GM21381 (cell line): ENCODE results near the gene SEMA3C.

ENCODE experiments used
- ATAC-seq: cut with Tn5 transposase; IDR thresholded peaks from one replicate; pipeline ENCODE4 v1.9.1; 2021; ENCODE audit warnings: mild to moderate bottlenecking, moderate library complexity; ENCODE audit not compliant: unreplicated experiment

Gene SEMA3C

DNA sequence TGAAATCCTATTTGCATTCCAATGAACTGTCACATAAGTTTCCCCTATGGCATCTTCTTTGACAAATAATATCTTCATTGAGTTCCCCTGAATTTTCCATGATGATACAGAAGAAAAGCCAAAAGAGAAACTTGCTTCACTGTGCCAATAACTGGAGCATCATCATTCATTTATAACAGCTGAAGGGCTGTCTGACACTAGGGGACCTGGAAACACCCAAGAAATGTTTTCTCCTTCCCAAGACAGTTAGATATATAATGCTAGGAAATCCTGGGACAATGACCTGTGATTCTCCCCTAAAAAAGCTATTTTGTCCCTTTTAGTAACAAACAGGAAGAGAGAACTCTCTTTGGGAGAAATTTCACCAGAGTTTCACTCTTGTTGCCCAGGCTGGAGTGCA is 133.6 kb downstream of the SEMA3C start:
- ATAC-seq, result no peak

GRCh38 chr7:80783678-80784327 is 135.0 kb downstream of the SEMA3C start:
- ATAC-seq, result no peak

GRCh38 chr7:80783186-80783677 is 135.6 kb downstream of the SEMA3C start:
- no peak for ATAC-seq

GRCh38 chr7:80781561-80781979 is 137.3 kb downstream of the SEMA3C start:
- ATAC-seq, result no peak

DNA sequence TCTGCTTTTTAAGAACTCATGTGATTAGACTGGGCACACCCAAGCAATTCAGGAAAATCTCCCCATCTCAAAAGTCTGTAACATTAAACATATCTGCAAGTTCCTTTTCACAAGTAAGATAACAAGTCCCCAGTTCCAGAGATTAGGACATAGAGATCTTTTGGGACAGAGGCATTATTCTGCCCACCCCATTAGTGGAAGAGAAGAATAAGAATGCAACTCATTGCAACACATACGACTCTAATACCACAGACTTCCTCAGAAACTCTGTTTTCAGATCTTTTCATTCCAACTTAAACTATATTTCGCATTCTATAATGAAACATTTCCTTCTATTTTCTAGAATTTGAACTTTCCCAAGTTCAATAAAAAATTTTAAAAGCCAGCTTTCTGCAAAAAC is 137.7 kb downstream of the SEMA3C start:
- ATAC-seq, result no peak

- no peak for ATAC-seq
These were observed 139.4 kb downstream of the SEMA3C start for GRCh38 chr7:80779456-80779855.

DNA sequence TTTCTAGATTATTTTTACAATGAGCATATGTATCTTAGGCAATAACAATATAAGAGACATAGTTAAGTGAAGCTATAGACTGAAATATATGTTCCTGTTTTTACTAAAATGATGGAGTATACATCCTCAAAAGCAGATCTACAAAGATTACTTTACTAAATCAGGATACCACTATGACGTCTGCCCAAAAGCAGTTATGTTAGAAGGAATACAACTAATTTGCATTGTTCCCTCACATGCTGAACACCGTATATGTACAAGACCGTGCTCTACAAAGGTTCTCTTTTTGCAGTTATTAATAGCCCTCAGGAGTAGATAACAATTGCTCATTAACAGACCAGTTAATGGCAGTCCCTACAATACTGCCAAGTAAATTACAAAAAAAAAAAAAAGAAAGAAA is 143.0 kb downstream of the SEMA3C start:
- ATAC-seq, result no peak

DNA sequence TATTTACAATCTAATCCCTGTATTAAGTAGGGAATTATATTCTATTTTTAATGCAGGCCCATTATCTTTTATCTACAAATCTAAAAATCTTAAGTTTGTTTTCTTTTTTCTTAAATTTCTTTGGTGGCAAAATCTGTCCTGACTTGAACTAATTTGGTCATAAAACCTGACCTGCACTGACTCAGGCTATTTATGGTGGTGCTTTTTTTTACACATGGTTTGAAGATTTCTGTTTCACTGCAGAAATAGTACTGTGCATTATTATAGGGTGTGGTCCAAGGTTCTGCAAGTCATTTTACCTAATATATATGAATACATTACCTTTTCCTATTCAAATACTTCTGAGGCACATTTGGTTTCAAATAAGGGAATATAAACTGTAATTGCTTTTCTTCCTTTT is 143.4 kb downstream of the SEMA3C start:
- ATAC-seq, result no peak

GRCh38 chr7:80774843-80775242 is 144.0 kb downstream of the SEMA3C start:
- no peak for ATAC-seq

DNA sequence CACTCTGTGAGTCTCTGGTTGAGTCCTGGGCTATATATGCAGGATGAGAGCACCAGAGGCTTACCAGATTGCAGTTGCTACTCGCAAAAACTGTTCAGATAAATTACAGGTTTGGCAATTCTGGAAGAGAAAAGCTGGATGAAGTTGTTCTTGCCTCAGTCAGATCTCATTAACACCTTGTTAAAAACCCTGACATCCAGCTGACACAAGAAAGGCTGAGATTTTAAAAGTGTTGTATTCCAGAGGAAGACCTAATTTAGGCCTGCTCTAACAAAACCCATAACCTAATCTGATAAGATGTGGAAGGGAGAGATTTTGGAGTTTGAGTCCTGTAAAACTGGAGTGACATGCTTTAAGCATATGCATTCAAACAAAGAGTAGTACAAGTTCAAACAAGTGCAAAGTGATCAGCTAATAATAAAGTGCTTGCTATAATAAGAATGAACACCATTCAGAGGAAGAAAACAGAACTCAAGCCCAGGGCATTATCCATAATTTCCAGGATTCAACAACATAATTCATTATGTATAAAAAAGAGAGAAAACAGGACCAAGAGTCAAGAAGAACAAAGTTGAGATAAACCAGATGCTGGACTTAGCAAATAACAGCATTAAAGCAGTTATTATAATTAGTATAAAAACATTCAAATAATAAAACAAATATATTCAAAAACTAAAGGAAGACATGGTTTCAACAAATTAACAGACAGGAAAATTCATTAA is 144.9 kb downstream of the SEMA3C start:
- ATAC-seq, result no peak

- ATAC-seq, result no peak
These were observed 146.4 kb downstream of the SEMA3C start for GRCh38 chr7:80772347-80772993.

DNA sequence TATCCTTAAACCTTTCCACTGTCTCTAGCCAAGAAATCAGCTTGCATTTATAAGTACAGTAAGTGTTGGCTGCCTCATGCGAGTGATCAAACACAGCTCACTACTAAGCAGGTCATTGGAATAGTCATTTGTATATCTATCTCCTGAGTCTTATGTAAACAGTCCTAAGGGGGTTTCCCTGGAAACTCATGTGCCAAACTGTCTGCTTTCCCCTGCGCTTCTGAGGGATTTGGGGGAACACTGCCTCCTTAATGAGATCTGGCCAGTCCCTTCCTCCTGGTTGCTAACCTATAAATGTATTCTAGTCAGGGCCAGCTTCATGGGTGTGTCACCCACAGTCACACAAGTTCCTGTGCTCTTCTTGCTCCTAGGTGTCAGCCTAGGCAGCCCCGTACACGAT is 147.3 kb downstream of the SEMA3C start:
- ATAC-seq, result no peak

GRCh38 chr7:80770675-80771081 is 148.2 kb downstream of the SEMA3C start:
- ATAC-seq, result no peak

DNA sequence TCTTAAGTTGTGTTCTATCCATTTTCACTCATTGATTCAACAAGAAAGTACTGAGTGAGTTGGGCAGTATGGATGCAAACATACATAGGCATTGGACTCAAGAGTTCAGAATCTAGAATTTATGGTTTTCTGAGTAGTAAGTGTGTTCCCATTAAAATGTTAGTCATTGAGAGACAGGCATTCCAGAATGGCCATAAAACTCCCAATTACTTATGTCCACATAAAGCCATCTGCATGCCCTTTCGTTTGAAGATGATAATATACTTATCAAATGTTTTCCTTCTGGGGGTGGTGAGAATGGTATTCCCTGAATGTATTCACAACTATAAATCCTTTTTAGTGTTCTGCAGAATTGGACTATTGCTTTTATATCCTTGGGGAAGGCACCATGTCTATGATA is 148.8 kb downstream of the SEMA3C start:
- no peak for ATAC-seq

DNA sequence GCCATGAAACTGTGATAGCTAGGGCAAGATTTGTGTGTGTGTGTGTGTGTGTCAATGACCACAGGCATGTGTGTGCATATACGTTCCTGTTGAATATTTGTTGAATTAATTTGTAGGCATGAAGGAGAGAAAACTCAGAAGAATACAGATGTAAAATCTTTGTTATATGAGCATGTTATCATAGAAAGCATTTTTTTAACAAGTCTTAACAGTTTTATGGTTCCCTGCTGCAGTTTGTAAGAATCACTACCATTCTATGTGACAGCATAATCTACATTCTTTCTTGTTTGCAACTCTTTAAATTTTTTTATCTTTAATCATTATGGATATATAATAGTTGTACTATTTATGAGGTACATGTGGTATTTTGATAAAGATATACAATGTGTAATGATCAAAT is 150.1 kb downstream of the SEMA3C start:
- no peak for ATAC-seq

GRCh38 chr7:80767654-80768053 is 151.2 kb downstream of the SEMA3C start:
- no peak for ATAC-seq

DNA sequence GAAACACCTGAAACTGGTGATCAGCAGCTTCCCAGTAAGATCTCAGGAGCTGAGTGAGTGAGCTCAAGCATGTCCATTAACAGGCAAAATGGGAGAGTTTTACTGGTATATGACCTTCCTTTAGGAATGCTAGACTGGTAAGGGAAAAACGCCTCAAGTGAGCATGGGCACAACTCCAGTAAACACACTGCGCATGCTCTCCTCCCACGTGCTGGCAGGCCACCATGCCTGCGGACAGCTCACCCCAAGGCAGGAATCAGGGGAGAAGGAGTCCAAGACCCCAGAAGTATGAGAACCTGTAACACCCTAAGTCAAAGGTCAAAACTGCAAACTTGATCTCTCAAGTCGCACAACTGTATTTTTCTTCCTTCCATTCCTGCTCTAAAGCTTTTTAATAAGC is 152.1 kb downstream of the SEMA3C start:
- ATAC-seq, result no peak

- ATAC-seq, result no peak
These were observed 154.7 kb downstream of the SEMA3C start for GRCh38 chr7:80764132-80764531.

DNA sequence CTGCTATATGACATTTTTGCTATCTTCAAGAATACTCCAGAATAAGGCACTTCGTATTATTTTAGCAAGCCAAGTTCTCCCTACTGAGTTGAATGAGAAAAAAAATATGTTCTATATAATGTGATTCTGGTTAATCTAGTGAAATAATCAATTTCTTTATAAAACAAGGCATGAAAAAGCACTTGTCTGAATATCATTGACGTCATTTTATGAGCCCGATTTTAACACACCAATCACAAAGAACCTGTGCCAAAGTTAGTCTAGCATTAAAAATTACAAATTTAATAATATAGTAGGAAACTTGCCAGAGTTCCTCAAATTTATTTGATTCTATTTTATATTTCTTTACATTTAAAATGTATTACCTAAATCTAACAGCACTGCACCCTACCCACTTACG is 155.1 kb downstream of the SEMA3C start:
- ATAC-seq, result no peak

DNA sequence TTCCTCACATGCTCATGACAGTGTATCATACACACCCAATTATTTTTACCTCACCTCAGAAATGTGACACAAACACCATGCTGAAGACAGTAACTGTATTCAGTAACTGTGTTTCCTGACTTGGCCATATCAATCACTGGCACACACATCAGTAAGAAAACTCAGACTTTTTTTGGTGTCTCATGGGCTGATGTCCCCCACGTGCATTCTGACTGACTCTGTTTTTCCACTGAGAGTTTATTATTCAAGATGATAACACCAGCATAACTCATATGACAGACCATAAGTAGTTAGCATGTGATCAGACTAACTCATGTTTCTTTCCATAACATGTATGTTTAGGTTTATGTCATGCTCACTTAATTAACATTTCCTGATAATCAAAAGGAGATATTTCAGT is 155.6 kb downstream of the SEMA3C start:
- ATAC-seq, result no peak

DNA sequence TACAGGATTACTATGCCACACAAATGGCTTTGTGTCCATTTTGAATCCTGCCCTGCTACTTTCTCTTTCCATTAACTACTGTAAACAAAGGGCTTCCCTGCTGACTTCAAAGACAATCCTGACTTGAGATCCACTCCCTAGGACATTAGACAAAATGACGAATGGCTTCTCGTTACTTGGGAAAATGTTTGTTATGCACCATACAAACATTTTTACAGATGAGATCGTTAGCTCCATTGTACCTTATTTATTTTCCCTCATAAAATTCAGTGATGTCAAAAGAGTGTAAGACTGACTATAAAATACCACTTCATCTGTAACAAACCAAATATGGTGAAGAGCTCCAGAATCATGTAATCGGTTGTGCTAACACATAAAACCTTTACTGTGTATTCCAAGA is 158.6 kb downstream of the SEMA3C start:
- no peak for ATAC-seq
